ENCODE data around the gene ZNF516. TPM values are rescaled to one million over a fixed set of nuclear protein-coding genes. Genes with fewer than 3 reads are reported as not detected.
A peak's percentile ranks its signal among the peaks of the same experiment; 100 is the strongest.

ZNF516 gene
- total and polyA plus RNA-seq, 10 of the 15 experiments (the other 5 are each of a cell fraction or from before 2014, with no cell fraction given): 2.0 to 32.0 (median 8.3) TPM

GRCh38 chr18:76499637-76500340 lies 4.7 kb upstream of the ZNF516 start (continued):
- TF ChIP-seq RFX5 (IDR thresholded peaks at IDR 0.05; ENCODE audit: low read depth, low read length) (no peak), GATAD2B (conservative IDR thresholded peaks at IDR 0.05; ENCODE audit: low read depth) (no peak), HDGF (IDR thresholded peaks at IDR 0.05) (no peak), RAD21 (IDR thresholded peaks at IDR 0.05; ENCODE audit: insufficient read depth, low read depth, low read length) (no peak), HDAC2 (IDR thresholded peaks at IDR 0.05) (no peak), EZH2 (IDR thresholded peaks at IDR 0.05; ENCODE audit: borderline replicate concordance, control insufficient read depth, low read depth, low read length) (no peak), ZNF622 (IDR thresholded peaks at IDR 0.05) (no peak), IRF3 (IDR thresholded peaks at IDR 0.05) (no peak), IKZF2 (IDR thresholded peaks at IDR 0.05) (peak; percentile 92 to 95), E2F4 (IDR thresholded peaks at IDR 0.05; ENCODE audit: low read depth, low read length) (no peak), ASH2L (IDR thresholded peaks at IDR 0.05; ENCODE audit: borderline replicate concordance, low read depth) (peak; percentile 92; the same call in 1 of the 2 replicates), JUND (IDR thresholded peaks at IDR 0.05; ENCODE audit: low read depth, low read length) (peak; percentile 61; the same call in 1 of the 2 replicates), ZBTB40 (IDR thresholded peaks at IDR 0.05; ENCODE audit: borderline replicate concordance) (peak; percentile 57; the same call in 1 of the 2 replicates), BRCA1 (IDR thresholded peaks at IDR 0.05; ENCODE audit: low read depth, low read length) (no peak), ZBTB11 (CRISPR knock-in tag; IDR thresholded peaks at IDR 0.05) (no peak), MLLT1 (IDR thresholded peaks at IDR 0.05) (peak; percentile 66), FOXM1 (IDR thresholded peaks at IDR 0.05; ENCODE audit: low read depth, low read length) (peak; percentile 82; the same call in 1 of the 2 replicates), RUNX3 (IDR thresholded peaks at IDR 0.05; ENCODE audit: low read length) (peak; percentile 84), SREBF1 (IDR thresholded peaks at IDR 0.05; ENCODE audit: low read length) (peak; percentile 73; the same call in 1 of the 2 replicates)

Measured in GM12878 (cell line).